WTC11 (cell line): ENCODE results near the gene METTL15.

Experiments used
- CREM ChIP-seq: sonication (generic); formaldehyde crosslinking; IDR thresholded peaks from 2 replicates; pipeline ENCODE4 v1.8.1; 2022; ENCODE audit warnings: mild to moderate bottlenecking, missing genetic modification reagents, moderate library complexity
- CTCF ChIP-seq: fragments of 200-600 bp; IDR thresholded peaks from 2 replicates; pipeline ENCODE4 v1.8.0; 2022; ENCODE audit warnings: antibody characterized with exemption
- ERG ChIP-seq: fragments of 250-450 bp; sonication (Bioruptor Pico); IDR thresholded peaks from 2 replicates; pipeline ENCODE4 v1.8.0; 2021; ENCODE audit warnings: mild to moderate bottlenecking
- FOXJ3 ChIP-seq: sonication (generic); formaldehyde crosslinking; IDR thresholded peaks from 2 replicates; pipeline ENCODE4 v1.9.0; 2021; ENCODE audit warnings: missing genetic modification reagents, mild to moderate bottlenecking, borderline replicate concordance
- IRF2 ChIP-seq: sonication (generic); formaldehyde crosslinking; IDR thresholded peaks from 2 replicates; pipeline ENCODE4 v1.8.0; 2022; ENCODE audit warnings: low read depth, missing genetic modification reagents, borderline replicate concordance
- JUN ChIP-seq: sonication (generic); formaldehyde crosslinking; IDR thresholded peaks from 2 replicates; pipeline ENCODE4 v1.8.0; 2023; ENCODE audit warnings: mild to moderate bottlenecking, missing genetic modification reagents
- MAX ChIP-seq: sonication (generic); formaldehyde crosslinking; IDR thresholded peaks from 2 replicates; pipeline ENCODE4 v1.8.0; 2022; ENCODE audit warnings: mild to moderate bottlenecking, missing genetic modification reagents
- NR1H2 ChIP-seq: sonication (generic); formaldehyde crosslinking; IDR thresholded peaks from 2 replicates; pipeline ENCODE4 v1.9.0; 2021; ENCODE audit warnings: mild to moderate bottlenecking, moderate library complexity, missing genetic modification reagents
- RORB ChIP-seq: fragments of 250-450 bp; sonication (Bioruptor Pico); IDR thresholded peaks from 2 replicates; pipeline ENCODE4 v1.9.0; 2021; ENCODE audit warnings: mild to moderate bottlenecking
- STAT6 ChIP-seq: sonication (generic); formaldehyde crosslinking; conservative IDR thresholded peaks from 2 replicates; pipeline ENCODE4 v1.8.1; 2023; ENCODE audit warnings: mild to moderate bottlenecking, low read depth, missing genetic modification reagents, moderate library complexity
- ZNF317 ChIP-seq: sonication (generic); formaldehyde crosslinking; IDR thresholded peaks from 2 replicates; pipeline ENCODE4 v1.8.1; 2023; ENCODE audit warnings: low read depth, mild to moderate bottlenecking, moderate library complexity, missing genetic modification reagents, borderline replicate concordance
- TF ChIP-seq, protein P1 (sequence below): sonication (generic); formaldehyde crosslinking; IDR thresholded peaks from 2 replicates; pipeline ENCODE4 v1.8.1; 2023; ENCODE audit warnings: mild to moderate bottlenecking, missing genetic modification reagents, moderate library complexity

GRCh38 chr11:28257761-28258160, 149.6 kb downstream of the METTL15 start:
- TF ChIP-seq IRF2 (CRISPR knock-in tag): no peak
- TF ChIP-seq CTCF: no peak
- TF ChIP-seq CREM: no peak
- TF ChIP-seq, protein P1, sequence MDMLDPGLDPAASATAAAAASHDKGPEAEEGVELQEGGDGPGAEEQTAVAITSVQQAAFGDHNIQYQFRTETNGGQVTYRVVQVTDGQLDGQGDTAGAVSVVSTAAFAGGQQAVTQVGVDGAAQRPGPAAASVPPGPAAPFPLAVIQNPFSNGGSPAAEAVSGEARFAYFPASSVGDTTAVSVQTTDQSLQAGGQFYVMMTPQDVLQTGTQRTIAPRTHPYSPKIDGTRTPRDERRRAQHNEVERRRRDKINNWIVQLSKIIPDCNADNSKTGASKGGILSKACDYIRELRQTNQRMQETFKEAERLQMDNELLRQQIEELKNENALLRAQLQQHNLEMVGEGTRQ (CRISPR knock-in tag): no peak
- TF ChIP-seq ZNF317 (CRISPR knock-in tag): no peak
- TF ChIP-seq MAX (CRISPR knock-in tag): no peak
- TF ChIP-seq JUN (CRISPR knock-in tag): no peak
- no peak for TF ChIP-seq FOXJ3
- no peak for TF ChIP-seq NR1H2 (CRISPR knock-in tag)
- no peak for TF ChIP-seq RORB
- no peak for TF ChIP-seq ERG (CRISPR knock-in tag)
- TF ChIP-seq STAT6: no peak
